Stimulated activated CD8-positive, alpha-beta memory T cell treated with anti-CD3 and anti-CD28 coated beads, Interleukin-12 subunit alpha, Interleukin-12 subunit beta, amount 100 ng/mL, for 1 hour (primary cell): ENCODE measurements around the gene PUS1.

Source experiments
- DNase-seq: peaks from one replicate; pipeline ENCODE4 v3.0.0-alpha.2; 2020; ENCODE audit warnings: low read depth

Gene PUS1

DNA sequence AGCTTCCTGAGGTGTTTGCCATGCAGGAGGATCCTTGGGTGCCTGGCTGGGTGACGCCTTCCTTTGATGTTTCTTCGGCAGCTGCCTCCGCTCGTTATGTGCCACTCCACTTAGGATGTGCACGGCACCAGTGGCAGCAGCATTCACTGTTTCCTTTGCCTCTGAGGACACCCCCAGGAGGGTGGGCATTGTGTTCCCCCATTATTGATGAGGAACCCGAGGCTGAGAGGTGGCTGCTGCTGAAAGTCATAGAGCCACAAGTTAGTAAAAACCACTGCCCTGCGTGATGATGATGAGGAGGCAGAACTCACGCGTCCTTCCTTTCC is 61.9 kb downstream of the PUS1 start:
- no peak for DNase-seq

DNA sequence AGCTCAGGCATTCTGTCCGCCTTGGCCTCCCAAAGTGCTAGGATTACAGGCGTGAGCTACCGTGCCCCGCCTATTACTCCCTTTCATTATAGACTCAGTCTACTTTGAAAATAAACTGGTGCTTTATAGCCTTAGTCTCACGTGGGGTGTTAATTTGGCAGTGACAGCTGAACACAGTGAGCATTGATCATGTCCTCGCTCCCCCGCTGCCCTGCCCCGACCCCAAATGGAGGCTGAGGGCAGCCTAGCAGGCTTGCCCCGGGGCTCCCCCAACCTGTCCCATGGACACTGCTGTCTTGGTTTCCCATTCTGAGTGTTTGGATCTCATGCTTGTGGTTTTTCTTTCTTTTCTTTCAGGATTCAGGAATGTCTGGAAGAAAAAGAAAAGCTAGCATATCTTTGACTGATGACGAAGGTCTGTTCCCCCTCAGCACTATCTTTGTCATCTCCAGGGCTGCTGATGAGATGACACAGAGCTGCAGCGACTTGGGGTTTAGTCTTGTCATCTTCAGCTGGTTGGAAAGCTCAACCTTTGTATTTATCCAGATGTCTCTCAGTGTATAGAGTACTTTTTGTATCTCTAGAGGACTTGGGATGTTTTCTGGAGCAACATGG is 62.8 kb downstream of the PUS1 start:
- no peak for DNase-seq

DNA sequence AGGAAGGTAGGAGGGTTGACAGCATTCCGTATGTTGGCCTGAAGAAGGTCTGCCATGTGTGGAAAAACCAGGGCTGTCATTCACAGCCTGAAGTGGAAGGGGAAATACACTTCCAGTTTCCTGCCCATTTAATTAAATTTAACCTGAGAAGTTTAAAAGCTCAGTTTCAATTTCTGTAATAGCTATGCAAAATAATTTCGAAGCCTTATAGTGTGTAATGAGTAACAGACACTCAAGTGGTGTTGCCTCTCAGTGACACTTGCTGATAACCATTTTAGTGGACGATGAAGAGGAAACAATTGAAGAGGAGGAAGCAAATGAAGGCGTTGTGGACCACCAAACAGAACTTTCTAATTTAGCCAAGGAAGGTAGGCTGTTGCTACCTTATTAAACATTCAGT is 65.5 kb downstream of the PUS1 start:
- DNase-seq, result no peak
